GM18502 (cell line): ENCODE measurements around the gene PRR13.
"Not testable (repeated sequence)": the region's sequence is repeated elsewhere in the genome, so short reads cannot be mapped to it uniquely, and the experiment has no call there.

ENCODE experiments used
- ATAC-seq: cut with Tn5 transposase; IDR thresholded peaks from one replicate; pipeline ENCODE4 v1.9.1; 2021; ENCODE audit warnings: mild to moderate bottlenecking; ENCODE audit not compliant: unreplicated experiment, poor library complexity

PRR13 gene

DNA sequence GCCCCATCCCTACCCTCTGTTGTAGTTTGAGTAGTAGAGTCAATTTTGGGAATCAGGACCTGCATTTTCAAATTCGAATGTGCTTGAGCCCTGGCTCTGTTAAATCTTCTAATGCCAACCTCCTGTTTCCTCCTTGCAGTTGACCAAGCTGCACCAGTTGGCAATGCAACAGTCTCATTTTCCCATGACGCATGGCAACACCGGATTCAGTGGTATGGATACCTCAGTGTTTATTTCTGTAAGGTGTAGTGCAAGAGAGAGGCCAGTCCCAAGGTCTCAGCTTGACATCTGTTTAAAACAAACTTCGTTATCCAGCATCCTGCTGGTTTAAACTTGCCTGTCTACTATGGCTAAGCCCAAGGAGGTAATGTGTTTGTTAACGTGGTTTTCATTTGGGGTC is 25.5 kb downstream of the PRR13 start:
- ATAC-seq = no peak

DNA sequence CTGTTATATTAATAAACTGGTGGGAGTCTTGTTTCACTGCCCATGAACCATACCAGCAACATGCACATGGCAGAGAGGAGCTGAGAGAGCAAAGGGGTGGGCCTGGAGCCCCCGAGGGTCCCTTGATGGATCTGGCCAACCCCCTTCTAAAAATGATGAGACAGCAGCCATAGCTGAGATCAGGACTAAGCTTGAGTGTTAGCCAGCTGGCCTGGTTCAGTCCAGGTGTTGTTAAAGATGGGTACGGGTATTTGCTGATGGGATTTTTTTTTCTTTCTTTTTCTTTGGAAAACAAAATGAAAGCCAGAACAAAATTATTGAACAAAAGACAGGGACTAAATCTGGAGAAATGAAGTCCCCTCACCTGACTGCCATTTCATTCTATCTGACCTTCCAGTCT is 26.3 kb downstream of the PRR13 start:
- no peak for ATAC-seq

DNA sequence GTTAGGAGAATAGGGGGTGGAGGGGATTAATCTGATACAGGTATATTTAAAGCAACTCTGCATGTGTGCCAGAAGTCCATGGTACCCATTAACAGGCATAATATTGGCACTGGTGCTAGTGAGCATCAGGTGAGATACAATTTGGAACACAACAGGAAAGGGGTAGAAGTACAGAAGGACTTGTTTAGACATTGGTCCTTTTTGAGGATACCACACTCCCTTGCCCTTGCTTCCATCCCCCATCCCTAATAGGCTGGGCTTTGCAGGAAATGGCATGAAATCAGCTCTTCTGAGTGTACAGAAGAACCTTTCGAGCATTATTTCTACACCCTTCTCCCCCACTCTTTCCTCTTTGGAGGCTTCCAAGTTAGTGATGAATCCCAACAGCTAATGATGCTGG is 26.7 kb downstream of the PRR13 start:
- no peak for ATAC-seq

DNA sequence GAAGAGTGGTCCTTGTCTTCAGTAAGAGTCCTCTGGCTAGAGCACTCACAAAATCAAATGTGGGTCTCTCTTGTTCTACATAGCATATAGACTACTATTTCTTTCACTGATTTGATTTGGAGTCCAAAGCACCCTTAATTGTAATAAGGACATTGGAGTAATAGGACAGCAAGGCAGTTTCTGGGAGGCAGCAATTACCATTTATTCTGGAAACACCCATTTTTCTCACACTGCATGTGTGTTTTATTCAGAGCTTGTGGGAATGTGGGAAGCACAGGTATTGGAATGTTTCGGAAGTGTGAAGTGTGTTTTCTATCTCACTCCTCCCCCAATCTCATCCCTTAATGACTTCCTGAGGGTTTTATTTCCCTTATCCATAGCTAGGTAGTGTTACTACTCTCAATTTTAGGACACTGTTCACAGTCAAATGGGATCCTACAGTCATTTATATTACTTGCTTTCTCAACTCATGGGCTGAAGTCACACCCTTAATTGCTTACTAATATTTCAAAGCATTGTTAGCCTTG is 30.6 kb downstream of the PRR13 start:
- ATAC-seq = no peak

DNA sequence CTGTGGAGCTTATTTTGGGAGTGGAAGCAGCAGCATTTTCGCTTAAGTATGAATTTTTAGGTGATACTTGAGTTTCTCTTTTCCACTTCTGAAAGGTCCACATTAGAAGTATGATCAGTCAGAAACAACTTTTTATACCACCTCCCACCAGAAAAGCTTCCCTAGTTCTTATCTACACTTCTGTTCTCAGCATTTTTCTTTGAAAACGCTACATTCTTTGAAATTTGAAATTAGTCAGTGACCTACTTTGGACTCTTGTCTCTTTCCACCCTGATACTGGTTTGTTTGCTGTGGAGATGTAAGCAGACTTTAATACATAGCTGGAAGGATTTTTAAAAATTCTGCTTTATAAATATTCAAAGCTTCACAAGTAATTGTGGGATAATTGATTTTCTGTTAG is 32.5 kb downstream of the PRR13 start:
- ATAC-seq = no peak

DNA sequence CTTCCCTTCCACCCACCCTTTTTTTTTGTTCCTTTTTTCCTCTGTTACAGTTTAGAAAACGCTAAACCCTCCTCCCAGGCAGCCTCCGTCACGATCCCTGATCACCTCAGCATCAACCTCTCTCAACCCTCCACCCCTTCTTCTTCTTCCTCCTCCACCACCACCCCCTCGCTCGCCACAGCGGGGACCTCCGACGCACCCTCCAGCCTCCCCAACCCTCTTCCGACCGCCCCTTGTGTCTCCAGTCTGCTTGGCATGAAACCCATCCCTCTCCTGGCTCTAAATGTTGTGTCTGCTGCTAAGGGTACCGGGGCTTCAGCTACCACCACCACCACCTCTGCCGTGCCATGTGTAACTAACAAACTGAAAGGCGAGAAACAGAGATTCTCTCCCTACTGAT is 33.3 kb downstream of the PRR13 start:
- ATAC-seq = no peak

DNA sequence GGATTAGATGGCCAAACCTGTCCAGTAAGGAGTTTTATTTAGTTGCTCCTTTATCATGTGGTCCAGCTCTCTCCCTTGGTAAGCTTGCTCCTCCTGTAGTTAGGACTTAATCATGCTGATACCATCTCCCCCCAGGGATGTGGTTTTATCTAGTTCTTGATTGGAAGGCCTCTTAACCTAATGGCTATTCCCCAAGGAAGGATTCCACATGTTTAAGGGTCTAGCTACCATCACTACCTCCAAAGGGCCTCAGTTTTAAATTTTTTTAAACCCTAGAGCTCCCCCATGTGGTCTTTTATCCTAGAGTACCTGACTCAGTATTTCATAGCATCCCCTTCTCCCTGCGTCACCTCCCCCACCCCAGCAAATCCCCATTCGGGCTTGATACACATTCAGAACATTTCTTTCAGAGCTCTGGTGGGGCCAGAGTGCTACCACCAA is 35.3 kb downstream of the PRR13 start:
- no peak for ATAC-seq

DNA sequence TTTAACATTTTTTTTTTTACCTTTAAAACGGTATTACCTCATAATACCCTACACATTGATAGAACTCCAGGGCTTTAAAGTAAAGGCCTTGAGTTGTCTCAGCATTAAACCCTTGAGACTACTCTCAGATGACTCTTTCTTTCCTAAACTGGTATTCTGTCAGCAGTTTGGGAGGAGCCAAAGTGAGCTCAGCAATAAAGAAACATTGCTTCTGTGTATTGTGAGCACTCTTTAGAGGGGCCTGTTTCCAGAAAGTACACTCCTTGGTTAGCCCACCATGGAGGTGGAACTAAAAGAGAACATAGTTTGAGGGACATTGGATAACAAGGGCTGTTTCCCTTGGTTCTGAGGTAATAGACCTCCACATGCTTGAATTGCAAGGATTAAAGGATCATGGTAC is 37.3 kb downstream of the PRR13 start:
- no peak for ATAC-seq

DNA sequence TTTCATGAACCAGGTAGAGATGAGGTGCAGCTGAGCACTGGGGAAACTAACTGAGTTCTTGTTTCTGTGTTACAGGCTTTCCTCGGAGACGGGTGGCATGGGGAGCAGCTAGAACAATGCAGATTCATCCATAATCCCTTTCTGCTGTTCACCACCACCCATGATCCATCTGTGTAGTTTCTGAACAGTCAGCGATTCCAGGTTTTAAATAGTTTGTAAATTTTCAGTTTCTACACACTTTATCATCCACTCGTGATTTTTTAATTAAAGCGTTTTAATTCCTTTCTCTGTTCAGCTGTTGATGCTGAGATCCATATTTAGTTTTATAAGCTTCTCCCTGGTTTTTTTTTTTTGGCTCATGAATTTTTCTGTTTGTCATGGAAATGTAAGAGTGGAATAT is 37.8 kb downstream of the PRR13 start:
- no peak for ATAC-seq

DNA sequence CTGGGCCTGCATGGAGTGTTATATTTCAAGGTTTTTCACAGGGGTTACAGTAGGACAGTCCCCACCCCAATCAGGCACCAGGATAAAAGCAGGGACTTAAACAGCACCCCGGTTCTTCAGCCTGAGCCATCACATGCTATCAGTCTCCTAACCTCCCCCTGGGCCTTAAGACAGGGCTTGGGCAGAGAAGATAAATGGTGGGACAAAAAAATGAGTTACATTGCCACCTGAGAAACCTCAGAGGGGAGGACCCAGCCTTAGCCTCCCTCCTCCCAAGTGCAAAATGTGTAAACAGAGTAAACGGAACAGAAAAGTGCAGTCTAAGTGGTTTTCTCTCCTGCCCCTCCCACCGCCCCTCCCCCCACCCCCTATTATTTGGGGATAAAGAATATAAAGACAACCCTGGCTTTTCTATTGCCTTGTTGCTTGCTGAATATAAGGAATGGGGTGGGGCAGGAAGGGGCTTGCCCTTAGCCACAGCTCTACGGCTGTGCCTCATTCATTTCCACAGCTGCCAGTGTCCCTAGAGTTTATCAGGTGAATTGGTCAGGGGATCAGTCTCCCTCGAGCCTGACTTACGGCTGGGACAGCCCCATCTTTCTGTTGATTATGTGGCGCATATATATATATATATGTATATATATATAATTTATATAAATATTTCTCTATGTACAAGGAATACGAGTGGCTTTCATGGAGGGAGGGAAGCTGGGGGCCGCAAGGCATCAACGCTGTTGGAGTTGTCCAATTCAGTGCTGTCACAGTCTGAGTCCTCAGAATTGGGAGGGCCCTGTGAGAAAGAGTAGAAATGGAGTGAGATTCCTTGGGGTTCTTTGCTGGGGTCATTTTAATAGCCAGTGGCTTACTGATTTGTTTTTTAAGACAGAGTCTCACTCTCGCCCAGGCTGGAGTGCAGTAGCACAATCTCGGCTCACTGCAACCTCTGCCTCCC is 39.2 kb downstream of the PRR13 start:
- no peak for ATAC-seq

DNA sequence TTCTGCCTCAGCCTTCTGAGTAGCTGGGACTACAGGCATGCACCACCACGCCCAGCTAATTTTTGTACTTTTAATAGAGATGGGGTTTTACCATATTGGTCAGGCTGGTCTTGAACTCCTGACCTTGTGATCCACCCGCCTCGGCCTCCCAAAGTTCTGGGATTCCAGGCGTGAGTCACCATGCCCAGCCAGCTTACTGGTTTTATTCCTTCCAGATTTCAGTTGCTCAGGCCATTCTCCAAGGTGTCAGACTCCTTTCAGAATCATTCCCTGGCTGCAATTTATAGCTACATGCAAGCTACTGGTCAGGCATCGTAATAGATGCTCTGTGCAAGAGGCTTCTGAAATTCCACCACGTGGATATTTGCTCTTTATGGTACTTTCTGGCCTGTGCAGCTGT is 39.9 kb downstream of the PRR13 start:
- not testable (repeated sequence) for ATAC-seq

DNA sequence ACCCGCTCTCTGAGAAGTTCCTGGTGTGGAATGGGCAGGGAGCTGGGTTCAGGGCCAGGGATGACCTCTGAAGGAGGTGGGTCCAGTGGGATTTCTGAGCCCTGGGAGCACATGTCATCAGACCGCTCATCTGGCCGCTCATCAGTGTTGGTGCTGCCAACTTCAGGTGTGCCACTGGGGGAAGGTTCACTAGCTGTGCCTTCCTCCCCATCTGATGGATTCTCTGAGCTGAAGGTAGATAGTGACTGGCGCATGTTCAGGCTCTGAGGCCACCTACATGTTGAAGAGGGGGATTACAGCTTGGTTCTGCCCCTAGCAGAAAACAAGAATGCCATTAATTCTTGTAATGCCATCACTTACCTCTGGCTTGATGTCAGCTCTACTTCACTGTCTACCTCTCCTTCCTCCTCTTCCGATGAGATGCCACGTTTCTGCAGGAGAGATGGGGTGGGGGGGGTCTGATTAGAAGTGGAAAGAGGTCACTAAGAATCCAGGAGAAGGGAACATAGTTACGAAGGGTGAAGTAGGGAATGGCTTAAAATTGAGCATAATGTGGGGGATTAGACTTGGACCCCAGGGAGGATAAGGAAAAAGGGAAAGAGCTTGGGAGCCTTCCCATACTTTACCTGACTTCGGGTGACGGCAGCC is 40.5 kb downstream of the PRR13 start:
- ATAC-seq = no peak

DNA sequence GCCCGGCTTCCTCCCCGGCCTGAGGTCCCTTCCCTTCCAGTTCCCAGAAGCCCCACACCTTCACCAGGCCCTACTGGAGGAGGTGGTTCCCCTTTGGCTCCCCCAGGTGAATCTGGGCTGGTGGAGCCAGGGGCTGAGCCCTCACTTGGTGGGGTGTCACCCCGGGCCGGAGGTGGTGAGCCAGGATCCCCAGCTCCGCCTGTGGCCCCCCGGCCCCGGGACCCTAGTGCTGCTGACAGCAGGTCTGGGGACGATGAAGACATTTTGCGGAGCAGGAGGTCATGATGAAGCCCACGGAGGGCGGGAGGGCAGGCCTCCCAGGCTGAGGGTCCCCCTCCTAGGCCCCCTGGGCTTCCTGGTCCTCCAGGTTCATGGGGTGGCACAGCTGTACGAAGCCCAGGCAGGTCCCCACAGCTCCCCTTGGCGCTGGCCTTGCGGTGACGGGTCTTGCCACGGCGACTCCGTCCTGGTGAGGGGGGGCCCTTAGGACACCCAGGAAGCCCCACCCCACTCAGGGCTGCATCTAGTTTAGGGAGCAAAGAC is 41.2 kb downstream of the PRR13 start:
- ATAC-seq = no peak

DNA sequence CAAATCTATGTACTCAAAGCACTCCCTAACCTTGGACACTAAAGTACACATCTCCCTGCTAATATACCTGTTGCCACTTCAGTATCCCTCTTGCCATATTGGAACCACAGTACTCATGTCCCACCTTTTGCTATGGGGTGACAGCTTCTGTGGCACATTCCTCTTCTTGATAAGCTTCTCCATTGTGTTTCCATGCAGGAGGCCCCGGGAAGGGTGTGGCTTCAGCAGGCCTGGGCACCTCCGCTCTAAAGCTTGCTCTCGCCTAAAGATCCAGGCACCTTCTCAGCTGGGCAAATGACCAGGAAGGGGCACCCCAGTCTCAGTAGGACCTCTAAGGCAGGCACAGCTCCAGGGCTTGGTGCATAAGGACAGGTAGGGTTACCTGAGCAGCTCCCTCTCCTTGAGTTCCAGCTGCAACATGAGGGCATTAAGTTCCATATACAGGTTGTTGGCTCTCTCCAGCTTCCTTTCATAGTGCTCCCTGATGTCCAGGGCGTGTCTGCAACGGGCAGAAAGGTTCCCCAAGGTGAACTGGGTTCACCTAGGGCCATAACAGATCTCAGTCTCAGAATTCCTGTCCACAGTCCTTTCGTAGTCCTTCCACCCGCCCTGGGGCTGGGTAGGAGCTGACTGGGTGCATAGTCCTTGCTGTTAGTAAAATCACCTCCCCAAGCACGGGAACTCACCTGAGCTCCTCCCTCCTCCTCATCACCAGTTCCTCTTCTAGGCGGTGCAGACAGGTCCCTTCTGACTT is 41.9 kb downstream of the PRR13 start:
- ATAC-seq = no peak

DNA sequence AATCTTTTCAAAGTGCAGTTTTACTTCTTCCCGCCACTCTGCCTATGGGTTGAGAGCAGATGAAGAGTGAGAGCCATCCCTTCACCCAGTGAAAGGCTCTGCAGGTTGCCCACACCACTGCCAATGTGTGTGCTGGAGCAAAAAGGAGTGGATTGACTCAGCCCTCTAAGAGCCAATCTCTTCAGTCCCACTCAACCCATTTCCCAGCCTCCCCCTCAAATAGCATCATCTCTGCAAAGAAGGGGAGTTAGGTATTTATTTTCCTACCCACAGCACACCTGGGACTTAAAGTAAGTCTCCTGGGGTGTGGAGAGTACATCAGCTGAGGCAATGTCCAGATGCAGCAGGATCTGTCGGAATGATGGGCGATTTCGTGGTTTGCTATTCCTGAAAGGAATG is 42.4 kb downstream of the PRR13 start:
- no peak for ATAC-seq

DNA sequence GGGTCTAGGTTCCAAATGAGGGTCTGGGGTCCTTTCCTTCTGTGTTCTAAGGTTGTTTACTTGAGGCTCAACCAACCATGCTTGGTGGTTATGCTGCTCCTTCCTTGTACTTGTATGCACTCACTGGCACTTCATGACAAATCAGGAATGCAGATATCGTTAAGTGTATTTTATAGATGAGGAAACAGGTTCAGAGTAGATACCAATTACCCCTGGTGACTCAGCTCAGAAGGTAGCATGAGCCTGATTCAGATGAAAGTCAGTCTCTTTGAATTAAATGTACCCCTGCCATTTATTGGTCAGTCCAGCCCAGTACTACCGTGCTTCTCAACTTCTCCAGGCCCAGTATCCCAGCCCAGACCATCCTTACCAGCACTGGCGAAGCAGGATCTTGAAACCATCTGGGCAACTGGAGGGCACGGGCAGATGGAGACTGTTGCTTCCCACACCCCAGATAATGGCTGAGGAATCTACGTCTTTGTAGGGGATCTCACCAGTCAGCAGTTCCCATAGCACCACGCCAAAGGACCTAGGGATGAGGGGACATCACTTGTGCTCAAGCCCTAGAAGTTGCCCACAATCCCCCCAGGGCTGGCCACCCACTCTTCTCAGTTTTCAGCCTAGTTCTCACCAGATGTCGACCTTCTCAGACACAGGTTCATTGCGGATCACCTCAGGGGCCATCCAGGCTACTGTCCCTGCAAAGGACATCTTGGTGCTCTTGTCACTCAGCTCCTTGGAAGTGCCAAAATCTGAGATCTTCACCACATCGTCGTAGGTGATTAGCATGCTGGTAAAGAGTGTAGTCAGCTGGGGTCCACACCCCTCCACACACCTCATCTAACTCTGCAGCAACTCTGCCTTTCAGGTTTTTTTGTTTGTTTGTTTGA is 43.4 kb downstream of the PRR13 start:
- ATAC-seq = no peak

DNA sequence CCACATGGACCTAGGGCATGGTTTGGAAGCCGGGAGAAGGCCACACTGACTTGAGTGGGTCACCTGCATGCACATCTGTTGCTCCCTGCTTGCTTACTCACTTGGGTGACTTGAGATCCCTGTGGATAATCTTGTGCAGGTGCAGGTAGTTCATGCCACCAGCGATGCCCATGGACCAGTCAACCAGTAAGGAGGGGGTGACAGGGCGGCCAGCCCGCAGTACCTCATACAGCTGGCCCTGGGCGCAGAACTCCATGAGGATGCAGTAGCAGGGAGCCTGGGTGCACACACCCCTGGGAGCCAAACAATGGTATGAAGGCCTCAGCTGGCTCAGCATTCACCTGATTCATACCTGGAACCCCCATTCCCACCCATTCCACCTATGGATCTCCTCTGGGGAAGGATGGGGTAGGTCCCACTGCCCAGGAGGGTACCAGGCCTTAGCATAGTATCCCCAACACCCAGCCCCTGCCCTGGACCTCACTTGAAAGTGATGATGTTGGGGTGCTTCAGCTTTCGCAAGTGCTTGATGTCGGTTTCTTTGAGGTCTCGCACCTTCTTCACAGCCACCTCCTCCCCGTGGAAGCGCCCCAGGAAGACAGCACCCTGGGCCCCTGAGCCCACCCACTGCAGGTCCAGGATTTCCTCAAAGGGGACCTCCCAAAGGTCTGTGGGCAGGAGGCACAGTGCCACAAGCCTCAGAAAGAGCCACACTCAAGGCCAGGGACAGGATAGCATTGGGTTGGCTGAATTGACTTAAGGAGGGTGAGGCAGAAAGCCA is 44.6 kb downstream of the PRR13 start:
- ATAC-seq = no peak

DNA sequence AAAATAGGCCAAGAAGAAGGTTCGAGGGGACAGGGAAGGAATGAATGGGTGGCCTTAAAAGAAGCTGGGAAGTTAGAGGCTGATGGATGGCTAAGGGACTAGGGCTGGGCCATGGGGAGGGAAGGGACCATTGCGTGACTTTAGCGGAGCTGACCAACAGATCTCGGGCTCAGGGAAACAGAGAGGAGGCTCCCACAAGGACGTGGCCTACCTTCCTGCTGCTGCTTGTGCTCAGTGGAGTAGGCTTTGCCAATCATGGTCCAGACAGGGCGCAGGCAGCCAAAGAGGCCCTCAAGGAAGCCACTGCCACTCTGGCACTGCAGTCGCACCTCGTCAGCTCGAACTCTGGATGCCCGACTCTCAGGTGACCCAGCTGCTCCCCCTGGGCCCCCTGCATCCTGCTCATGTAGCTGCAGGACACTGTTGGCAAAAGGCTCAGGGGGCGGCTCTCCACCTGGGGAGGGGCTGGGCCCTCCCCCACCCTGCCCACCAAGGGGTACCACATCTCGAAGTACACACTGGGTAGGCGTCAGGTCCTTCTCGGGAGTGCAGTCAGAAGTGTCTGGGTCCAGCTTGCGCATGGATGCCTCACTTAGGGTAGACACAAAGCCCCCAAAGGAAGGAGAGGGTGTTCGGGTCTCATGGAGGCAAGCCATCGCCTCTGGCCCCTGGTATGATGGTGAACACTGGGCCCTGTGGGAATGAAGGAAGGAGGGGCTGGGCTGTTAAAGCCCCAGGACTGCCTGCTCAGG is 45.4 kb downstream of the PRR13 start:
- no peak for ATAC-seq
